Activated naive CD8-positive, alpha-beta T cell treated with anti-CD3 and anti-CD28 coated beads, Interleukin-2, amount 50 U/mL, for 24 hours (primary cell): ENCODE data around the gene CH25H.
A peak's percentile ranks its signal among the peaks of the same experiment; 100 is the strongest.
"Not testable (repeated sequence)": the region's sequence is repeated elsewhere in the genome, so short reads cannot be mapped to it uniquely, and the experiment has no call there.

ENCODE experiments used
- ATAC-seq: fragments of 150-1000 bp; cut with Tn5 transposase; one replicate; pipeline ENCODE4 v1.10.0; 2021
- DNase-seq: peaks from one replicate; pipeline ENCODE4 v3.0.0; 2021
- H3K27ac Mint-ChIP-seq: one replicate; pipeline ENCODE4 v1.8.0; 2021; ENCODE audit warnings: mild to moderate bottlenecking, mixed read lengths
- H3K27me3 Mint-ChIP-seq: one replicate; pipeline ENCODE4 v1.8.0; 2021; ENCODE audit warnings: mixed read lengths
- H3K36me3 Mint-ChIP-seq: one replicate; pipeline ENCODE4 v1.8.0; 2021; ENCODE audit warnings: low read depth, mixed read lengths
- H3K4me1 Mint-ChIP-seq: one replicate; pipeline ENCODE4 v1.8.0; 2021; ENCODE audit warnings: mixed read lengths
- H3K4me3 Mint-ChIP-seq: one replicate; pipeline ENCODE4 v1.8.0; 2021; ENCODE audit warnings: mild to moderate bottlenecking, moderate library complexity, mixed read lengths
- H3K9me3 Mint-ChIP-seq: one replicate; pipeline ENCODE4 v1.8.0; 2021; ENCODE audit warnings: mixed read lengths

The CH25H gene

DNA sequence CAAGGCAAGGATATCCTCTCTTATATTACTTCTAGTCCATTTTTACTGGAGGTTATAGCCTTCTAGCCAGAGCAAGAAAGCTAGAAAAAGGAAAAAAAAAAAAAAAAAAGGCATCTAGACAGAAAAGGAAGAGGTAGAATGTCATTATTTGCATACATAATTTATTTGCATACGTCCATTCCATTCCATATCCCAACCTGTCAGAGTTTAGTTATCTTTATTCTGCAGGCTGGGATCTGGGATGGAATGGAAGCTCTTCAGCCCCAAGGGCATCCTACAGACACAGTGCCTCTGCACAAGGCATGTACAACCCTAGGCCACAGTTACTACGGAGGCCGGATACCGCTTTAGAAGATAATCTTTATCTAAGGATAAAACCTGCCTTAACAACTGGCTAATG lies 9.6 kb downstream of the CH25H start:
- no peak for ATAC-seq
- Mint-ChIP-seq H3K4me3 (no peak overlapping the region), H3K27ac (no peak overlapping the region)

DNA sequence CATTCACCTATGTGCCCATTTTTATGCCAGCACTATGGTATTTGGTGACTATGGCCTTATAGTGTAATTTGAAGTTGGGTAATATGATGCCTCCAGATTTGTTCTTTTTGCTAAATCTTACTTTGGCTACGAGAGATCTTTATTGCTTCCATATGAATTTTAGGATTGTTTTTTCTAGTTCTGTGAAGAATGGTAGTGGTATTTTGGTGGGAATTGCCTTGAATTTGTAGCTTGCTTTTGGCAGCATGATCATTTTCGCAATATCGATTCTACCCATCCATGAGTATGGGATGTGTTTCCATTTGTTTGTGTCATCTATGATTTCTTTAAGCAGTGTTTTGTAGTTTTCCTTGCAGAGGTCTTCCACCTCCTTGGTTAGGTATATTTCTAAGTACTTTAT lies 15.8 kb downstream of the CH25H start:
- not testable (repeated sequence) for ATAC-seq, DNase-seq, H3K36me3 Mint-ChIP-seq, H3K9me3 Mint-ChIP-seq, H3K27ac Mint-ChIP-seq, H3K4me3 Mint-ChIP-seq
- Mint-ChIP-seq H3K27me3 (peaks cover 17% of the 10 kb centered on the region), H3K4me1 (peaks cover 13% of the 10 kb centered on the region)

More for the DNA sequence above, 9.6 kb downstream of the CH25H start:
- H3K9me3 Mint-ChIP-seq: no peaks in the 10 kb centered on the region
- no peaks in the 10 kb centered on the region for H3K36me3 Mint-ChIP-seq
- H3K4me1 Mint-ChIP-seq: peaks cover 1% of the 10 kb centered on the region
- no peak for DNase-seq
- H3K27me3 Mint-ChIP-seq: peaks cover 14% of the 10 kb centered on the region

DNA sequence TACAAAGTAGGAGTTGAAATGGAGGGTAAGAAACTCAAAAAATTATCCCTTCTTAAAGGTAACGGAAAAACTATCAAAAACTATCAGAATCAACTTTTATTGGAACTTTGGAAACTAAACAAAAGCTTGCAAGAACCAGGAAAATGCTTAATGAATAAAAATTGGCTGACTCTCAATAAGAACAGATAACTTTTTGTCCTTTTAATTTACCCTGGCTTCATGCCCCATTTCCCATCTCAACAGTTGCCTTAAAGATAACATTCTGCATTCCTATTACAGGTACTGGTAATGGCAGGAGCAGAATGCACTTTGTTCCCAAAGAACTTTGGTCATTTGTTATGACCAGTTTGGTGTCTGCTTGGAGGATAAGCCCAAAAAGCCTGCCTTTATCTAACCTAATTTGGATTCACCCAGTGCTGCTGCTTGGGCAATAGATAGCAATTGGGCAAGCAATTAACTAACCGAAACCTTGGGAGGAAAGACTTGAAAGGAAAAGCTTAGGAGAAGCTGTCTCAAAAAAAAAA lies 17.8 kb downstream of the CH25H start:
- Mint-ChIP-seq H3K27me3 (peaks cover 18% of the 10 kb centered on the region), H3K4me1 (peaks cover 16% of the 10 kb centered on the region), H3K36me3 (no peaks in the 10 kb centered on the region), H3K9me3 (no peaks in the 10 kb centered on the region), H3K4me3 (no peak overlapping the region), H3K27ac (no peak overlapping the region)
- DNase-seq: no peak
- no peak for ATAC-seq

DNA sequence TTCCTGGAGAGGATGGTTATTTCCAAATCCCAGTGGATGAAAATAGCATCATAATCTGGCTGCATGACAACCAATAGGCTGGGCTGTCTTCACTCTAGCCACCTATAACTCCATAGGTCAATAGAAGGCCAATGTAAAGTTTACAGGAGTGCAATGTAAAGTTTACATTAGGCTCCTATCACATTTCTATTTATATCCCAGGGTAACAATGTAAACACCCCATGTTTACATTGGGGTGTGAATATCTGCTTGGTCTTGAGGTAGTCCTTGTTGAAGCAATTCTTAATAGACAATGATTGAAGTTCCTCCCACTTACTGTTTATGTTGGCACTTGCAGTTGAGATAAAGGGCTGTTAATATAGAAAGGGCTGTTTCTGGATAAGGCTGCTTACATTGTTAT lies 21.5 kb downstream of the CH25H start:
- Mint-ChIP-seq H3K4me3 (no peak overlapping the region), H3K27me3 (peaks cover 7% of the 10 kb centered on the region), H3K4me1 (peaks cover 16% of the 10 kb centered on the region), H3K36me3 (no peaks in the 10 kb centered on the region), H3K9me3 (no peaks in the 10 kb centered on the region), H3K27ac (no peak overlapping the region)
- ATAC-seq (no peak), DNase-seq (no peak)

DNA sequence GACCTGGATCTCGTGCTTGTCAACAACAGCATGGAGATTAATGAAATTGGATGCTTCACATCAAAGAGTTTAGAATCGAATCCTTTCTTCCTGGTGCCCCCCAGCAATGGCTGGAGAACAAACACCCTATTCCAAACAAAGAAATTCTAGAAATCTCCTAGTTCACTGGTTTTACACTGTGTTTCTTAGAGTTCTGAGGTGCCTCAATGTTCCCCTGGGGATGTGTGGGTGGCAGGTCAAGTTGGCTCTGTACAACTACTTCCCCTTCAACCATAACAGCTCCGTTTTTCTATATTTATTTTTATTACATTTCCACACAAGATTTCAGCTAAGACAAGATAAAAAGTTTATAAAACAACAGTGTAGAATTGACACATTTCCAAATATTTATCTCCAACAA lies 22.5 kb downstream of the CH25H start:
- Mint-ChIP-seq H3K4me1 (peaks cover 16% of the 10 kb centered on the region), H3K27me3 (peaks cover 8% of the 10 kb centered on the region), H3K9me3 (no peaks in the 10 kb centered on the region), H3K36me3 (no peaks in the 10 kb centered on the region), H3K27ac (no peak overlapping the region), H3K4me3 (no peak overlapping the region)
- DNase-seq (no peak), ATAC-seq (no peak)

DNA sequence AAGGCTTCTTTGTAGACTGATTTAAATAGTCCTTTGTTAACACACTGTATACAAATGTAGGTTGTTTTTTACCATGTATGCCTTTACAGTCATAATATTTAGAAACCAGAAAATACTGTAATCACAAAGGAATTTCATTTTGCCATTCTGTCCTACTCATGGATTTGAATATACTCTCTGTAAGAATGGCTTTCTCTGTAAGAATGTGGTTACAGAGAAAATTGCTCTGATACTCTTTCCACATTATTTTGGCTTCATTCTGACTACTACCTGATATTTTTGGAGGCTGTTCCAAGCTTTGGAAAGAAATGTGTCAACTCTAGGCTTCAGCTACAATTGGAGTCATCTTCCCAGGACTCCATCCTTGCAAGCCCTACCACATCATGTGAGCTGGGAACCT lies 23.5 kb downstream of the CH25H start:
- no peak overlapping the region for H3K4me3 Mint-ChIP-seq
- no peaks in the 10 kb centered on the region for H3K9me3 Mint-ChIP-seq
- peaks cover 7% of the 10 kb centered on the region for H3K4me1 Mint-ChIP-seq
- peaks cover 8% of the 10 kb centered on the region for H3K27me3 Mint-ChIP-seq
- H3K36me3 Mint-ChIP-seq: no peaks in the 10 kb centered on the region
- ATAC-seq (no peak), DNase-seq (no peak)
- H3K27ac Mint-ChIP-seq: no peak overlapping the region

DNA sequence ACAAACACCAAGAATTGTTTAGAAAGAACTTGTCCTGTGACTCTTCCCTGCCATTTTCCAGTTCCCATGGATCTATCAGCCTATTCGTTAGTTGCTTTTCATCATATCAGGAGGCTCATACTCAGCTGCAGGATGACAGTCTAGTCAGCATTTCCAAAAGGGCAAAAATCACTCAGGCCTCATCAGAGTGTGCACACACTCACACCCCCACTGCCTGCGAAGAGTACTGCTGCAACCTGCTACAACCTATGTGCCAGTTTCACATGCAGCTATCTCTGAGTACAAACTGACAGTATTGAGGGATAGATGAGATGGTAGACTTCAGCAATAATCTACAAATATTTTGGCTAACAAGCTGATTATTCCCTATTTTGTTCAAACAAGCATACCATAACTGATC lies 24.2 kb downstream of the CH25H start:
- ATAC-seq: peak; percentile 46
- DNase-seq: no peak
- H3K27ac Mint-ChIP-seq: no peak overlapping the region

DNA sequence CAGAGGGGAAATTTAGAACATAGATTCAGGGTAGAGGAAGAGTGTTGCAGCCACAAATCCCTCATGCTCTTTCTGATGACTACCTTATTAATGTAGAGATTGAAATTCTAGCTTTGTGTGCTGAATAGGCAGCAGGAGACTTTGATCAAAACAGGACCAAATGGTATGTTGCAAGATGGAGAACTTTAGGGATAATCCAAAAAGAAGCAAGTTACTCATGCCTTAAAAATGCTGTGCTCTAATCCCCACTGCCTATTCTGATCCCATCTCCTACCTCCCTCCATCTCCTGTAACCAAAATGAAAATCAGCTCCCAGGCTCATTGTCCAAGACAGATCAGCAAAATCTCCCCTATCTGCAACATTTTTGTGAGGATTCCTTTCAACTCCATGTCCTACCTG lies 31.3 kb downstream of the CH25H start:
- H3K4me1 Mint-ChIP-seq: peaks cover 4% of the 10 kb centered on the region
- peaks cover 13% of the 10 kb centered on the region for H3K27me3 Mint-ChIP-seq
- DNase-seq: no peak
- H3K9me3 Mint-ChIP-seq: no peaks in the 10 kb centered on the region
- no peak overlapping the region for H3K27ac Mint-ChIP-seq
- ATAC-seq: no peak
- no peaks in the 10 kb centered on the region for H3K36me3 Mint-ChIP-seq
- no peak overlapping the region for H3K4me3 Mint-ChIP-seq

More for the DNA sequence above, 24.2 kb downstream of the CH25H start:
- no peaks in the 10 kb centered on the region for H3K36me3 Mint-ChIP-seq
- H3K9me3 Mint-ChIP-seq: no peaks in the 10 kb centered on the region
- peaks cover 3% of the 10 kb centered on the region for H3K4me1 Mint-ChIP-seq
- peaks cover 6% of the 10 kb centered on the region for H3K27me3 Mint-ChIP-seq
- no peak overlapping the region for H3K4me3 Mint-ChIP-seq

DNA sequence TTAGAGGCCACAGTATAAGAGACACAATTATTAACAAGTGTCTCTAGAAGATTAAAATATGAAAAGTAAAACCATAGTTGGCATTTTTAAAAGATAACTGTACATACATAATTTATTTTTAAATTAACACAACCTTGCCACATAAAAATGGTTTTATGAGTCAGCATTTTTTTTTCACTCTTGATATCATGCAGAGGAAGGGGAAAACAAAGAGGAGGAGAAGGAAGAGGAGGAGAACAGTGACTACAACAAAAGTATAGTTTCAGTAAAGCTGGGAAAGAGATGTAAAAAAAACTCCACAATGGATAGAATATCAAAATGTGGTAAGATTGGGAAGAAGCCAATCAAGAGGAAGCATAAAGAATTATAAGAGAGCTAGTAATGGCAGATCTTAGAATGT lies 34.0 kb downstream of the CH25H start:
- H3K36me3 Mint-ChIP-seq: no peaks in the 10 kb centered on the region
- no peak overlapping the region for H3K4me3 Mint-ChIP-seq
- no peak overlapping the region for H3K27ac Mint-ChIP-seq
- no peak for ATAC-seq
- peaks cover 4% of the 10 kb centered on the region for H3K4me1 Mint-ChIP-seq
- H3K27me3 Mint-ChIP-seq: peaks cover 22% of the 10 kb centered on the region
- no peak for DNase-seq
- no peaks in the 10 kb centered on the region for H3K9me3 Mint-ChIP-seq

DNA sequence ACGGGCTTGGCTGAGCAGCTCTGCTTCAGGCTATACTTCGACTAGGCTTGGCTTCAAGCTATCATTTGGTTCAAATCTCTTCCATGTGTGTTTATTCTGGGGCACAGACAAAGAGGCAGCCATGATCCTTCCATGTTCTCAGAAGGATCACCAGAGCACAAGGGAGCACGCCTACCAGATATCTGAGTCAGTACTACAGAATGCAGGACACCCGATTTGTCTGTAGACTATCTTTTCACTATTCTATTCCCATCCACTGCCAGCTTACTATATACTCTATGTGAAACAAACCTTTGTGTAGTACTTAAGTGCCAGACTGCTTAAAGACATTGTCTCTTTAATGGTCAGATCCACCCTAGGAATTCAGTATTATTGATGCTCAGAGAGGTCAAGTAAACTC lies 35.1 kb downstream of the CH25H start:
- Mint-ChIP-seq H3K4me1 (peaks cover 4% of the 10 kb centered on the region), H3K27ac (no peak overlapping the region), H3K27me3 (peaks cover 22% of the 10 kb centered on the region), H3K9me3 (no peaks in the 10 kb centered on the region), H3K4me3 (no peak overlapping the region), H3K36me3 (no peaks in the 10 kb centered on the region)
- no peak for ATAC-seq
- no peak for DNase-seq

DNA sequence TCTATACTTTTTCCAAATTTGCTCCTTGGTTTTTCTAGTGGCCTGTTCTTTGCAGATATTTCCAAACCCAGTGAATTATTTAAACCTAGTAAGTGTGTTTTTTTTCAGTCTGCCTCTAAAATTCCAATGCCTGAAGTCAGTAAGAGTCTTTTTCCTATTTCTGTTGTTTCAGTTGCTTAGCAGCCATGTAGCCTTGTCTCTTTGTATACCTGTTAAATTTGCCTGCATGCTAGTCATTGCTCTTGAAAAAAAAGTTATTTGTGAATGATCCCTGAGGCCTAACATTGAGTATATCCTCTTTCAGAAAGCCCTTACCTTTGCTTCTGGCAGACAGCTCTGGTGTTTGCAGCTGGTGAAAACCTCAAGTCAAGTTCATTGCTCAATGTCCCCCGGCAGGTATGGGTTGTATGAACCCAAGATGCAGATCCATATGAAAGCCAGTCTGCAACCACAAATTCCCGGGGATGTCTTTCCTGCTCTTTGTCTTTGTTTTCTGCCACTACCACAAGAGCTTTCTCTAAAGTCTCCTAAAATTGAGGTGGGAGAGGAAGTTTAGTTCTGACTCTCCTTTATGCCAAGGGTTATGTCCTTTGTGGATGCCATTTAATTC lies 35.7 kb downstream of the CH25H start:
- Mint-ChIP-seq H3K9me3 (no peaks in the 10 kb centered on the region), H3K4me3 (no peak overlapping the region), H3K36me3 (no peaks in the 10 kb centered on the region), H3K27me3 (peaks cover 22% of the 10 kb centered on the region), H3K4me1 (peaks cover 4% of the 10 kb centered on the region), H3K27ac (no peak overlapping the region)
- DNase-seq (no peak), ATAC-seq (no peak)

DNA sequence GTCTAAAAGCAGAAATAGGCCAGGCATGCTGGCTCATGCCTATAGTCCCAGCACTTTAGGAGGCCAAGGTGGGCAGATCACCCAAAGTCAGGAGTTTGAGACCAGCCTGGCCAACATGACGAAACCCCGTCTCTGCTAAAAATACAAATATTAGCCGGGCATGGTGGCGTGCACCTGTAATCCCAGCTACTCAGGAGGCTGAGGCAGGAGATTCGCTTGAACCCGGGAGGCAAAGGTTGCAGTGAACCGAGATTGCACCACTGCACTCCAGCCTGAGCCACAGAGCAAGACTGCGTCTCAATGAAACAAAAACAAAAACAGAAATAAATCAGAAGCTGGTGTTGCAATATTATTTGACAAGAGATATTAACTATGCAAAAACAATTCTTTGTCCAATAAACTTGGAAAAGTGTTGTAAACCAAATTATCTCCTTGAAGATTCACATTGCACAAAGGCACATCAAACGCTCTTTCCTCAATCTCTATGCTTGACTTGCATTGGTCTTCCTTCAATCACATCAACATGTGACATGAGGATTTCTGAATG lies 38.7 kb downstream of the CH25H start:
- Mint-ChIP-seq H3K27me3 (peaks cover 18% of the 10 kb centered on the region), H3K4me1 (peaks cover 31% of the 10 kb centered on the region)
- not testable (repeated sequence) for H3K36me3 Mint-ChIP-seq, H3K9me3 Mint-ChIP-seq, ATAC-seq, H3K4me3 Mint-ChIP-seq, DNase-seq, H3K27ac Mint-ChIP-seq

DNA sequence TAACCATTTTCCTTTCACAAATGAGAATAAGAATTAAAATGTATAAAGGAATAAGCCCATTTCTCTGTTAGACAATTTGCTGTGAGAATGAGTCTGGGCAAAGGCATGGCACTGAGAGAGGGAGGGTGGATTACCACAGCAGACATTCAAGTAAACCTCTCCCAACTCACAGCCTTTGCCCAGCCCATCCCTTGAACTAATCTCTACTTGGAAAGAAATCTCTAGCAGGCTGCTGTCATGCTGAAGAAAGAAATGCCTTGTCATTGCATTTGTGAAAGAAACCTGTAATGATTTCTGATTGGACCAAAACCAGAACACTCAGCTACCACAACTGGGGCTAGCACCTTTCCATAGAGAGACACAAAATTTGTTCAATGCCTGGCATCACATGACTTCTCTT lies 39.2 kb downstream of the CH25H start:
- H3K9me3 Mint-ChIP-seq: no peaks in the 10 kb centered on the region
- no peak overlapping the region for H3K27ac Mint-ChIP-seq
- peaks cover 14% of the 10 kb centered on the region for H3K27me3 Mint-ChIP-seq
- no peak overlapping the region for H3K4me3 Mint-ChIP-seq
- H3K36me3 Mint-ChIP-seq: no peaks in the 10 kb centered on the region
- H3K4me1 Mint-ChIP-seq: peaks cover 32% of the 10 kb centered on the region
- ATAC-seq: no peak
- DNase-seq: no peak

DNA sequence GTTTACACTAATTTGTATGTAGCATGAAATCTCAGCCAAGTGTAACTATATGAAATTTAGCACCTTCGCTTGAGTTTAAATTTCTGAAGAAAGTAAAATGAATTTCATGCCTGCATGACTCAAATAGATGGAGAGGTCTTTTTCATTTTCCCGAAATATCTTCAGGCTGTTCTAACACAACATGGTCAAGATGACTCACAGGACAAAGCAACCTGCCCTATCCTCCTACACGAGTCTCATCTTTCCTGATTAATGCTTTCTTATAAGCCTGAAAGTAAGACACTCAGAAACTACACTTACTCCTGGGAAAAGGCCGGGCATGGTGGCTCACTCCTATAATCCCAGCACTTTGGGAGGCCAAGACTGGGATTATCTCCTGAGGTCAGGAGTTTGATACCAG lies 41.2 kb downstream of the CH25H start:
- Mint-ChIP-seq H3K27ac (no peak overlapping the region), H3K4me3 (no peak overlapping the region), H3K36me3 (no peaks in the 10 kb centered on the region), H3K27me3 (peaks cover 13% of the 10 kb centered on the region), H3K9me3 (no peaks in the 10 kb centered on the region), H3K4me1 (peaks cover 32% of the 10 kb centered on the region)
- no peak for ATAC-seq
- DNase-seq: no peak

DNA sequence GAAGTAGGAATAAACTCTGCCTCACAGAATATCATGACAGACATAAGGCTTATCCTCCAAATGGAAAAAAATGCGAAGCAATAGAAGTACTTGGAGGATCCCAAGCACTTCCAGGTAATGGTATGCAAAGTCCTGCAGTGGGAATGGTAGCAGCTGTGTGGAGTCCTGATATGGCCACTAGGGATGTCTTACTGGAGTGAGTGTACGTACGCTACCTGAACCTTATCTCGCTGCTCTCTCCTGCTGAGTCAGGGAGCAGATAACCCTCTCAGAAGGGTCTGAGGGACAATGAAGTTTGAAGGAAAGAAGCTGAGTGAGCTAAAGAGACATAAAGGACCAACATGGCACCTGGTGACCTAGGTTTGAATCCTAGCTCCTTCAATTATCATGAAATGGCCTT lies 42.2 kb downstream of the CH25H start:
- ATAC-seq (no peak), DNase-seq (no peak)
- Mint-ChIP-seq H3K9me3 (no peaks in the 10 kb centered on the region), H3K27ac (no peak overlapping the region), H3K4me1 (peaks cover 32% of the 10 kb centered on the region), H3K4me3 (no peak overlapping the region), H3K27me3 (peaks cover 11% of the 10 kb centered on the region), H3K36me3 (no peaks in the 10 kb centered on the region)
